PC-9 (cell line): ENCODE results near the gene GAD1.

ENCODE experiments used
- EZH2 ChIP-seq: fragments of 200-600 bp; sonication (generic); IDR thresholded peaks from 2 replicates; pipeline ENCODE4 v1.8.0; 2017; ENCODE audit warnings: antibody characterized with exemption, low read depth
- TF ChIP-seq, protein P1 (sequence below): fragments of 200-600 bp; sonication (generic); conservative IDR thresholded peaks from 2 replicates; pipeline ENCODE4 v1.6.1; 2017; ENCODE audit warnings: mixed run types, antibody characterized with exemption, mild to moderate bottlenecking, moderate library complexity

DNA sequence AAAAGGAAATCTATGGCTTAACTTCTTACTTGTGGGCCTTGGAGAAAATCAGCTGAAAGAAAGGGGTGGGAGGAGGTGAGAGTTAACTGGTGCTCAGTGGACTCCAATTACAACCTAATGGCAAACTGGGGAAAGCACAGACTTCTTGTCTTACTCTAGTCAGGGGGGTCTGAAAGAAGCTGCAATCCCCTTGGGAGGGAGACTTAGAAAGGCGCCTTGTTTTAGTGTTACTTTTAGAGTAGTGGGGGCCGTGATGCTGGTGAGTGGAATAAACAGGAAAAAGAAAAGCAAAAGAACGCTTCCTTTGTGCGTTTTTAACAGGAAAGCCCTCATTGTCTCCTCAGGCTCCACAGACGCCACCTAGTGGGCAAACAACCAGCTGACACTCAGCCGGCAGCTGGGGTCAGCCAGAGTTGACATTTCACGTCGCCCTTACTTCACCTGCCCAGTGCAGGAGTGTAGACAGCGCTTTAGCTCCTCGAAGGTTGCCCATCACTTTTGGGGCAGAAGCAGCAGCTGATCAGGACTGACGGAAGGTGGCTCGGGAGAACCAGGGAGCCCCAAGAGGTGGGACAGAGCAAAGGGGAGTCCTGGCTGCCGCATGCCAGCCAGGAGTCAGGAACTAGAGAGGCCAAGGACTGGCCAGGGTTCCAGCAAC, 56.5 kb downstream of the GAD1 start:
- TF ChIP-seq, protein P1, sequence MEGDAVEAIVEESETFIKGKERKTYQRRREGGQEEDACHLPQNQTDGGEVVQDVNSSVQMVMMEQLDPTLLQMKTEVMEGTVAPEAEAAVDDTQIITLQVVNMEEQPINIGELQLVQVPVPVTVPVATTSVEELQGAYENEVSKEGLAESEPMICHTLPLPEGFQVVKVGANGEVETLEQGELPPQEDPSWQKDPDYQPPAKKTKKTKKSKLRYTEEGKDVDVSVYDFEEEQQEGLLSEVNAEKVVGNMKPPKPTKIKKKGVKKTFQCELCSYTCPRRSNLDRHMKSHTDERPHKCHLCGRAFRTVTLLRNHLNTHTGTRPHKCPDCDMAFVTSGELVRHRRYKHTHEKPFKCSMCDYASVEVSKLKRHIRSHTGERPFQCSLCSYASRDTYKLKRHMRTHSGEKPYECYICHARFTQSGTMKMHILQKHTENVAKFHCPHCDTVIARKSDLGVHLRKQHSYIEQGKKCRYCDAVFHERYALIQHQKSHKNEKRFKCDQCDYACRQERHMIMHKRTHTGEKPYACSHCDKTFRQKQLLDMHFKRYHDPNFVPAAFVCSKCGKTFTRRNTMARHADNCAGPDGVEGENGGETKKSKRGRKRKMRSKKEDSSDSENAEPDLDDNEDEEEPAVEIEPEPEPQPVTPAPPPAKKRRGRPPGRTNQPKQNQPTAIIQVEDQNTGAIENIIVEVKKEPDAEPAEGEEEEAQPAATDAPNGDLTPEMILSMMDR: peak; percentile 93
- no peak for TF ChIP-seq EZH2
